WERI-Rb-1 (cell line): Measurements from ENCODE around the gene PKMYT1.
A peak's percentile ranks its signal among the peaks of the same experiment; 100 is the strongest.

Source experiments
- DNase-seq: peaks from one replicate; pipeline ENCODE4 v3.0.0-alpha.2; 2020
- H3K27ac ChIP-seq: fragments of 250-450 bp; sonication (Bioruptor Pico); 2 replicates; pipeline ENCODE4 v1.5.1; 2020; ENCODE audit warnings: mild to moderate bottlenecking, moderate library complexity
- H3K27me3 ChIP-seq: fragments of 250-450 bp; sonication (Bioruptor Pico); 2 replicates; pipeline ENCODE4 v1.5.1; 2021; ENCODE audit warnings: mild to moderate bottlenecking, low read depth, moderate library complexity; ENCODE audit not compliant: insufficient read depth, severe bottlenecking
- H3K36me3 ChIP-seq: fragments of 250-450 bp; sonication (Bioruptor Pico); 2 replicates; pipeline ENCODE4 v1.5.1; 2020; ENCODE audit warnings: mild to moderate bottlenecking, moderate library complexity
- H3K4me3 ChIP-seq: 2 replicates; pipeline ENCODE4 v1.5.1; 2011; ENCODE audit warnings: low read depth, mild to moderate bottlenecking, control low read depth, low read length
- H3K9me3 ChIP-seq: fragments of 250-450 bp; sonication (Bioruptor Pico); 2 replicates; pipeline ENCODE4 v1.5.1; 2021; ENCODE audit warnings: mild to moderate bottlenecking, moderate library complexity; ENCODE audit not compliant: severe bottlenecking
- CTCF ChIP-seq: IDR thresholded peaks from 2 replicates; pipeline ENCODE4 v1.5.1; 2011; ENCODE audit warnings: low read depth, mild to moderate bottlenecking, control low read depth, inconsistent platforms, low read length

PKMYT1 gene

GRCh38 chr16:2981899-2982250 is 1.6 kb upstream of the PKMYT1 start:
- peaks cover 26% of the 10 kb centered on the region for H3K36me3 ChIP-seq
- no peaks in the 10 kb centered on the region for H3K27me3 ChIP-seq
- peak; percentile 59 for DNase-seq
- no peaks in the 10 kb centered on the region for H3K9me3 ChIP-seq
- peak overlapping the region; percentile 34 for H3K4me3 ChIP-seq
- TF ChIP-seq CTCF = no peak
- peak overlapping the region; percentile 81 for H3K27ac ChIP-seq

- H3K4me3 ChIP-seq = peak overlapping the region; percentile 90
- H3K27ac ChIP-seq = peak overlapping the region; percentile 93
- DNase-seq = peak; percentile 93
- H3K9me3 ChIP-seq = no peaks in the 10 kb centered on the region
- H3K27me3 ChIP-seq = no peaks in the 10 kb centered on the region
- peaks cover 32% of the 10 kb centered on the region for H3K36me3 ChIP-seq
- no peak for TF ChIP-seq CTCF
Observed at GRCh38 chr16:2981177-2981898, 1.1 kb upstream of the PKMYT1 start.

GRCh38 chr16:2979669-2980226 is 498 bp downstream of the PKMYT1 start:
- no peak for TF ChIP-seq CTCF
- Histone ChIP-seq H3K36me3 (peaks cover 47% of the 10 kb centered on the region), H3K4me3 (peak overlapping the region; percentile 90), H3K9me3 (no peaks in the 10 kb centered on the region), H3K27me3 (no peaks in the 10 kb centered on the region), H3K27ac (peak overlapping the region; percentile 93)
- DNase-seq = peak; percentile 69

GRCh38 chr16:2977440-2977839 is 2.8 kb downstream of the PKMYT1 start:
- no peak overlapping the region for H3K27ac ChIP-seq
- no peak for DNase-seq
- H3K36me3 ChIP-seq = peaks cover 71% of the 10 kb centered on the region
- no peak overlapping the region for H3K4me3 ChIP-seq
- TF ChIP-seq CTCF = no peak
- H3K9me3 ChIP-seq = no peaks in the 10 kb centered on the region
- no peaks in the 10 kb centered on the region for H3K27me3 ChIP-seq

- no peak for DNase-seq
- Histone ChIP-seq H3K4me3 (no peak overlapping the region), H3K27ac (no peak overlapping the region), H3K9me3 (no peaks in the 10 kb centered on the region), H3K27me3 (no peaks in the 10 kb centered on the region), H3K36me3 (peaks cover 78% of the 10 kb centered on the region)
- TF ChIP-seq CTCF = no peak
Observed at GRCh38 chr16:2976673-2977072, 3.6 kb downstream of the PKMYT1 start.

- Histone ChIP-seq H3K27ac (no peak overlapping the region), H3K9me3 (no peaks in the 10 kb centered on the region), H3K27me3 (no peaks in the 10 kb centered on the region), H3K4me3 (no peak overlapping the region), H3K36me3 (peaks cover 83% of the 10 kb centered on the region)
- DNase-seq = no peak
- no peak for TF ChIP-seq CTCF
Observed at GRCh38 chr16:2976201-2976600, 4.0 kb downstream of the PKMYT1 start.
